Activated CD4-positive, alpha-beta memory T cell treated with anti-CD3 and anti-CD28 coated beads for 36 hours (primary cell): ENCODE measurements around the gene SOX15. TPM values are rescaled to one million over a fixed set of nuclear protein-coding genes. Genes with fewer than 3 reads are reported as not detected.

Source experiments
- total RNA-seq, 2 experiments: library from RNA; stranded (reverse); gene quantifications; one replicate each; pipeline ENCODE4 v1.2.3, GENCODE V29; 2021

SOX15 gene
- total RNA-seq, 2 experiments from 2014 or later, result 0.29 TPM; not detected in 1

Other genes with a start within 250 kb of the SOX15 start
- 1 to 10 TPM; 2.6 to 2.8 TPM for gene KCTD11, start 237.9 kb downstream of the SOX15 start, total RNA-seq
- not detected for gene TMEM95, start 234.9 kb downstream of the SOX15 start, total RNA-seq
- gene TNK1, start 209.0 kb downstream of the SOX15 start, total RNA-seq, result 1 to 10 TPM; 3.7 to 4.4 TPM
- 10 to 100 TPM; 78.2 to 87.0 TPM for gene PLSCR3, start 195.6 kb downstream of the SOX15 start, total RNA-seq
- 10 to 100 TPM; 87.0 to 88.5 TPM for gene TMEM256, start 186.0 kb downstream of the SOX15 start, total RNA-seq
- 1 to 10 TPM; 9.0 to 9.9 TPM for gene NLGN2, start 182.2 kb downstream of the SOX15 start, total RNA-seq
- not detected for gene SPEM1, start 169.8 kb downstream of the SOX15 start, total RNA-seq
- not detected for gene SPEM2, start 164.5 kb downstream of the SOX15 start, total RNA-seq
- not detected for gene SPEM3, start 161.2 kb downstream of the SOX15 start, total RNA-seq
- gene TMEM102, start 154.7 kb downstream of the SOX15 start, total RNA-seq, result 10 to 100 TPM; 11.4 to 11.6 TPM
- gene FGF11, start 150.6 kb downstream of the SOX15 start, total RNA-seq, result 1 to 10 TPM; 1.0 to 2.1 TPM
- gene CHRNB1, start 145.0 kb downstream of the SOX15 start, total RNA-seq, result 1 to 10 TPM; 7.7 to 8.5 TPM
- 10 to 100 TPM; 16.5 to 16.7 TPM for gene ZBTB4, start 110.5 kb downstream of the SOX15 start, total RNA-seq
- gene SLC35G6, start 108.6 kb downstream of the SOX15 start, total RNA-seq, result not detected
- 100 to 1,000 TPM; 180 to 187 TPM for gene POLR2A, start 105.7 kb downstream of the SOX15 start, total RNA-seq
- gene TNFSF12, start 41.0 kb downstream of the SOX15 start, total RNA-seq, result 10 to 100 TPM; 19.7 to 22.4 TPM
- gene TNFSF13, start 31.3 kb downstream of the SOX15 start, total RNA-seq, result under 1 TPM; 0.71 to 0.94 TPM
- gene SENP3, start 28.2 kb downstream of the SOX15 start, total RNA-seq, result 10 to 100 TPM; 50.8 to 53.2 TPM
- 10 to 100 TPM; 31.5 to 34.1 TPM for gene CD68, start 10.5 kb downstream of the SOX15 start, total RNA-seq
- 10 to 100 TPM; 52.6 to 52.9 TPM for gene MPDU1, start 6.2 kb downstream of the SOX15 start, total RNA-seq
- gene FXR2, start 24.8 kb upstream of the SOX15 start, total RNA-seq, result 10 to 100 TPM; 37.5 to 40.1 TPM
- 10 to 100 TPM; 27.4 to 28.2 TPM for gene SAT2, start 37.7 kb upstream of the SOX15 start, total RNA-seq
- not detected for gene SHBG, start 40.0 kb upstream of the SOX15 start, total RNA-seq
- gene ATP1B2, start 60.8 kb upstream of the SOX15 start, total RNA-seq, result under 1 TPM; 0.12 to 0.26 TPM
- 100 to 1,000 TPM; 123 to 129 TPM for gene TP53, start 97.4 kb upstream of the SOX15 start, total RNA-seq
- 10 to 100 TPM; 20.2 to 23.3 TPM for gene WRAP53, start 98.4 kb upstream of the SOX15 start, total RNA-seq
- gene EFNB3, start 115.1 kb upstream of the SOX15 start, total RNA-seq, result not detected
- gene DNAH2, start 127.7 kb upstream of the SOX15 start, total RNA-seq, result not detected
- 10 to 100 TPM; 44.1 to 49.6 TPM for gene KDM6B, start 244.1 kb upstream of the SOX15 start, total RNA-seq